Measurements from ENCODE around the gene PLEKHD1.

The PLEKHD1 gene

DNA sequence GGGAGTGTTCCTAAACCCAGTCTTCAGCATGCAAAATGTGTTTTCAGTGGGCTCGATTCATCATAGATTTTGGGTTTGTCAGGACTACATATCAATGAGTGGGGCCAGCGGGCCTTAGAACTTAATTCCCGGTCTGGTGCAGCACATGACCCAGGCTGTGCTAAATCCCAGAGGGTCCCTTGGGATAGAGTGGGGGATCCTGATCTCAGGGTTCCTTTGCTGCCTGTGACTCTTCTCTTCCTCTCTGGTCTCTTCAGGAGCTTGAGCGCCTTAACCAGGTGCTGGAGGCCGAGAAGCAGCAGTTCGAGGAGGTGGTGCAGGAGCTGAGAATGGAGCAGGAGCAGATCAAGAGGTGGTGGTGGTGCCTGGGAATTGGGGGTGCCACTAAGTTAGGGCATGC is 37.5 kb downstream of the PLEKHD1 start:
- DNase-seq = no peak

- no peak for DNase-seq
Measured at GRCh38 chr14:69525896-69526295, 41.4 kb downstream of the PLEKHD1 start.

- DNase-seq = no peak
Measured at GRCh38 chr14:69527635-69528034, 43.1 kb downstream of the PLEKHD1 start.

DNA sequence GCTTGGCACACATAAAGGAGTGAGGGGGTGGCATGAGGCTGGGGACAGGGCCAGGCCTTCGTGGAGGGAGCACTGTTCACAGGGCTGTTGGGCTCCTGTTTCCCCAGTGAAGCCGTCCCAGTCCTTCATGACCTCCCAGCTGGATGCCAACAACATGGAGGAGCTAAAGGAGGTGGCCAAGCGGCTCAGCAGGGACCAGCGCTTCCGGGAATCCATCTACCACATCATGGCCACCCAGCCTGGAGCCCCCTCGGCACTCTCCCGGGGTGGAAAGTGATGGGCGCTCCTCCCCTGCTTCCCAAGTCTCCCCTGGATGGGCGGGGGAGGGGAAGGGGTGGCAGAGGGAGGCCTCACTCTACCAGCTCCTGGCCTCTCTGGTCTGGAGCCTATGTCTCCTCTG is 43.6 kb downstream of the PLEKHD1 start:
- DNase-seq = no peak

DNA sequence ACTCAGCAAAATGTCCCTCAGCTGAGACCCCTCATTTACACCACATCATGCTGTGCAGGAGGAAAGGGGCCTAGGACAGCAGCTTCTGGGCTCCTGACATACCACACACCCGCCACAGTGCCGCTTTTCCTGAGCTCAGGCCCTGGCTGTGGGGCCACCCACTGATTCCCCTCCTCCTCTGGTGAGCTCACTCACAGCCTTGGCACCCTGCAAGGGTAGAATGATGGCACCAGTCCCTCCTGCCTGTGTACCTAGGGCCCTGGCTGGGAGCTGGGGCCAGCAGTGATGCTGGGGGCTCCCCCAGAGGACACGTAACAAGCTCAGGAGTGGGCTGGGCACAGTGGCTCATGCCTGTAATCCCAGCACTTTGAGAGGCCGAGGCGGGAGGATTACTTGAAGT is 44.4 kb downstream of the PLEKHD1 start:
- DNase-seq = no peak

GRCh38 chr14:69529563-69529962 is 45.0 kb downstream of the PLEKHD1 start:
- DNase-seq = no peak

- no peak for DNase-seq
Measured at GRCh38 chr14:69530095-69530494, 45.6 kb downstream of the PLEKHD1 start.

GRCh38 chr14:69531135-69531534 is 46.6 kb downstream of the PLEKHD1 start:
- DNase-seq = no peak

GRCh38 chr14:69532561-69533340 is 48.2 kb downstream of the PLEKHD1 start:
- no peak for DNase-seq

- no peak for DNase-seq
Measured at GRCh38 chr14:69535230-69535848, 50.8 kb downstream of the PLEKHD1 start.

GRCh38 chr14:69536971-69537370 is 52.4 kb downstream of the PLEKHD1 start:
- DNase-seq = no peak

GRCh38 chr14:69537900-69538299 is 53.4 kb downstream of the PLEKHD1 start:
- DNase-seq = no peak

- no peak for DNase-seq
Measured at GRCh38 chr14:69538766-69539165, 54.2 kb downstream of the PLEKHD1 start.

GRCh38 chr14:69539631-69540410 is 55.3 kb downstream of the PLEKHD1 start:
- no peak for DNase-seq

DNA sequence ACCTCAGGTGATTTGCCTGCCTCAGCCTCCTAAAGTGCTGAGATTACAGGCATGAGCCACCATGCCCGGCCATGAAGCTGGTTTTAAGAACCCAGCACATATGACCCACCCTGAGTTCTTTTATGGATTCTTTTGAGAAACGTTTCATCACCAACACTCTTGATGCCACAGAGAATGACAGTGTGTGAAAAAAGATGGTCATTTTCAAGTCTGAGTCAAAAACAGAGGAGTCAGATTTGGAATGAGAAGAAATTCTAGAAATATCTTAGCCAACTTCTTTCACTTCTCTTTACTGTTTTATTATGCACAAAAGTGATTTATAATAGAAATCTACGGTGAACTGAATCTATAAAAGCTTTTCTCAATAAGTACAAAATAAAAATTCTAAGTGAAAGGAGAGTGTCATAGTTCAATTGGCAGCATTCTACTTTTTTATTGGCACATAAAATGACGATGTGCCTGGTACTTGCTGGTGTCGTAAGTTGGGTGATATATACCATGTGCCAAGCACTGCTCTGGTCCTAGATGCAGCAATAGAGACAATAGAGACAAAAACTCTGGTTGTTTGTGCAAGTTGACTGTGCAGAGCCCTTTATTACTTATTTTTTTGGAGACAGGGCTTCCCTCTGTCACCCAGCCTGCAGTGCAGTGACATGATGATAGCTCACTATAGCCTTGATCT is 56.3 kb downstream of the PLEKHD1 start:
- no peak for DNase-seq

GRCh38 chr14:69542311-69542710 is 57.8 kb downstream of the PLEKHD1 start:
- no peak for DNase-seq

DNA sequence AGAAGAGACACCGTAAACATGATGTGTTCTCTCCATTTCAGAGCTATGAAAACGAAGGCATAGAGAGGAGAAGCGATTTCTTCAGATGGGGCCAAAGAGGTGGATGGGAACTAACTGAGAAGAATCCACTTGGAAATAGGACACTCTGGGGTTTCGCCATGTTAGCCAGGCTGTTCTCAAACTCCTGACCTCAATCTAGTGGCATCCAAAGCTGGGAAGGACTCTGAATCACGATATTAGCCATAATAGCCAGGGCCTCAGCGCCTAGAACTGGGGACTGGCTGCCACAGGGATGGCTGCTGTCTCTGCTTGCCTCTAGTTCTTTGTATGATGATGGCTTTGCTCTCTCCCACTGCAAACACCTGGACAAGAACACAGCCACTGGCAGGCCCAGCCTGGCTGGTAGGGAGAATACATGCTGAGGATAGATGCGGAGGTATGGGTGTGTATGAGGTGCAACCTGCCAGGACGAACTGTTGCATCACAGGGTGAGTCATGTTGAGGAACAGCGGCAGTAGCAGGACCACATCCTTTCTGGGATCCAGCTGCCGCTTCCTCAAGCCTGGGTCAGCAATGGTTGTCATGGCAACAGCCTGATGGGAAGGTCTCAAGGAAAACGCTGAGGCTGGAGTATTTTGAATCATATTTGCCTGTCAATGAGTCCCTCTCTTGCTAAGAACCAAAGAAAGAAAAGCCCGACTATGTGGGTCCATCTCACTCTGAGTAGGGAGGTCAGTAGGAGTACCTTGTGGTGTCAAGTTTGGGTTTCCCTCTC is 59.0 kb downstream of the PLEKHD1 start:
- peak; percentile 25 for DNase-seq

GRCh38 chr14:69547701-69548348 is 63.3 kb downstream of the PLEKHD1 start:
- DNase-seq = no peak

DNA sequence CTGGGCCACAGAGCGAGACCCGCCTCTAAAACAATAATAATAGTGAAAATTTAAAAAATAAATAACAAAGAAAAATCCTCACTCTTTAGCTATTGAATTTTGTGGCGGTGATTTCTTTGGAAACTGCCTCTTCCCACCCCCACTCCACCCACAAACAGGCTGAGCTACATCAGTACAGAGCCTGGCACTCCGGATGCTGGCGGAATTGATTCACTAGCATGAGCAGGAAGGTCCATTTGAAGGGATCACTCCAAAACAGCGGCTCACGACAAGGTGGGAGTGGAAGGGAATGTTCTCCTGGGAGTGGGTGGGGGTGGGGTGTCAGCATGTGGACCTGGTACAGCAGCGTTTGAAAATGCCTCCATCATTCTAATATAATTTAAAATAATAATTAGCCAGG is 64.0 kb downstream of the PLEKHD1 start:
- DNase-seq = no peak

DNA sequence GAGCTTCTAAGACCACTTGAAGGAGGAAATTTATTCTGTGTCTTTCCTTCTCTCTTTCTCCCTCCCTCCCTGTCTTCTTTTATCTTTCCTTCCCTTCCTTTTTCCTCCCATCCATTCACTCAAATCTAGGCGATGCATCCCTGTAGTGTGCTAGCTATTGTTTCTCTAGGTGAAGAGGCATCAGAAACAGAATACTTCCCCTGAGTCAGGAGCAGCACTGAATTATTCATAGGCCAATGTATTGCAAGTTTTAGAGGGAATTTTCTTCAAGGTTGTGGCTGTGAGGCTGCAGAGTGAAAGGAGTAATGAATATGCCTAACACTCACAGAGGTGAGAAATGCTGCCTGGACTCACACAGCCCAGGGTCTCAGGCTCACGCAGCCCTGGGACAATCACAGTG is 67.0 kb downstream of the PLEKHD1 start:
- DNase-seq = no peak

DNA sequence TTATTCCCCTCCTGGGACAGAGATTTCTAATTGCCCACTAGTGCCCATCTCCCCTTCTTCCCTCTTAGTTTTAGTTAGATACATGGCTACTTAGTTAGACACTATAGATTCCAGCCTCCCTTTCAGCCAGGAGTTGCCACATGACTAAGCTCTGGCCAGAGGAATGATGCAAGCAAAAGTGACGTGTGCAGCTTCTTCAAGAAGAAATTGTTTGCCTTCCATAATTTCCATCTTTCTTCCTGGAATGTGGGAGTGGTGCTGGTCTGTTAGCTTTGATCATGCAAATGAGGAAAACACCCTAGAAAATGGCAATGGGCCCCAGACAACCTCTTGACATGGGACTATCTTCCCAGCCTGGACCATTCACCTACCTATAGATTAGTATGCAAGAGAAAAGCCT is 68.7 kb downstream of the PLEKHD1 start:
- DNase-seq = no peak

DNA sequence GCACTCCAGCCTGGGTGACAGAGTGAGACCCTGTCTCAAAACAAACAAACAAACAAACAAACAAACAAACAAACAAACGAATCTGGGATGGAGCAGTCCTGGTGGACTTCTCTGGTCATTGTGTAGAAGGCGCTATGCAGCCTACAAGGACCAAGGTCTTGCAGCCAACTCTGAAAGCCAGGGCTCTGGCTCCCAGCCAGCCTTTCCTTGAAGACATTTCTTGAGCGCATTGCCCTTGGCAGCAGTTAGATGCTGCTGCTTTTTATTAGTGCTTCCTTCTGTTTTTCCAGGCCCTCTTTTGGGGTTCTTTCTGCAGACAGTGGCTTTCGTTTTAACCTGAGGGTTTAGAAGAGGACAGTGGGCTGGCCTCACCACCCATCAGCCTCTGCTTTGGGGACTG is 70.0 kb downstream of the PLEKHD1 start:
- no peak for DNase-seq

Measured in CD4-positive, alpha-beta T cell treated with Interleukin-4 for 4 hours (primary cell).